HEK293T (cell line): ENCODE measurements around the gene NCBP1.

ENCODE experiments used
- ARNT ChIP-seq: fragments of 450-650 bp; IDR thresholded peaks from 2 replicates; pipeline ENCODE4 v1.6.1; 2017; ENCODE audit warnings: mild to moderate bottlenecking
- SP1 ChIP-seq: fragments of 450-650 bp; IDR thresholded peaks from 2 replicates; pipeline ENCODE4 v1.6.1; 2017
- TARDBP ChIP-seq: fragments of 450-650 bp; IDR thresholded peaks from 2 replicates; pipeline ENCODE4 v1.6.1; 2016

DNA sequence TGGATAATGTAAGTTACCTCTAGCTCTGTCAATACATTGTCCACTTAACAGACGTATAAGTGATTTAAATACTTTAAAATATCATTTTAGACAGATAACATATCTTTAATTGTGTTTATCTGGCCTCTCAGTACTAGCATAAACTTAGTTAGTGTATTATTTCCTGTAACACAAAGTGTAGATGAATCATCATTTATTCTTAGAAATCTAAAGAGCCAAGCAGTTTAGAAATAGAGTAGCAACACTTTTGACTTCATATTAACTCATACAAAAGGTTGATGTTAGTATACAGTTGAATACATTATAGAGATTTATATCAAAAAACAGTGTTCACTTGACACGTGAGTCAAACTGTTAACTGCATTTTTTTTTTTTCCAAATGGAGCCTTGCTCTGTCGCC is 18.0 kb downstream of the NCBP1 start:
- TF ChIP-seq ARNT (no peak), TARDBP (no peak), SP1 (no peak)
